SK-N-SH treated with all-trans-retinoic acid at 6 μM for 48 hours (cell line): Measurements from ENCODE around the gene PCDH10.

Experiments used
- ARNTL ChIP-seq: fragments of 450-650 bp; formaldehyde crosslinking; IDR thresholded peaks from 2 replicates; pipeline ENCODE4 v1.5.0; 2020; ENCODE audit warnings: low read depth, mild to moderate bottlenecking, moderate library complexity, borderline replicate concordance
- BACH2 ChIP-seq: fragments of 250-450 bp; sonication (Bioruptor Pico); IDR thresholded peaks from 2 replicates; pipeline ENCODE4 v1.9.0; 2021; ENCODE audit warnings: mild to moderate bottlenecking, borderline replicate concordance
- CSDC2 ChIP-seq: fragments of 250-450 bp; sonication (Bioruptor Pico); IDR thresholded peaks from 2 replicates; pipeline ENCODE4 v1.5.0; 2020; ENCODE audit warnings: mild to moderate bottlenecking, moderate library complexity
- ESRRG ChIP-seq: fragments of 250-450 bp; sonication (Bioruptor Pico); IDR thresholded peaks from 2 replicates; pipeline ENCODE4 v1.6.1; 2021; ENCODE audit warnings: mild to moderate bottlenecking
- RARB ChIP-seq: fragments of 250-450 bp; sonication (Bioruptor Pico); IDR thresholded peaks from 2 replicates; pipeline ENCODE4 v1.8.0; 2021; ENCODE audit warnings: mild to moderate bottlenecking, moderate library complexity
- SNAI2 ChIP-seq: fragments of 250-450 bp; sonication (Bioruptor Pico); IDR thresholded peaks from 2 replicates; pipeline ENCODE4 v1.5.0; 2020; ENCODE audit warnings: mild to moderate bottlenecking, moderate library complexity
- ZFP30 ChIP-seq: fragments of 450-650 bp; formaldehyde crosslinking; IDR thresholded peaks from 2 replicates; pipeline ENCODE4 v1.5.0; 2022; ENCODE audit warnings: mild to moderate bottlenecking, moderate library complexity
- ZNF8 ChIP-seq: fragments of 450-650 bp; formaldehyde crosslinking; IDR thresholded peaks from 2 replicates; pipeline ENCODE4 v1.5.0; 2020; ENCODE audit warnings: mild to moderate bottlenecking, moderate library complexity

- TF ChIP-seq RARB (CRISPR knock-in tag) (no peak), ZNF8 (no peak), ARNTL (CRISPR knock-in tag) (no peak), ESRRG (CRISPR knock-in tag) (no peak), CSDC2 (no peak), BACH2 (no peak), SNAI2 (no peak), ZFP30 (CRISPR knock-in tag) (no peak)
These were observed 12.3 kb upstream of the PCDH10 start for GRCh38 chr4:133136833-133137232.
